ENCODE data around the gene ATOSA.

ATOSA gene

GRCh38 chr15:52683580-52683979, 4.4 kb upstream of the ATOSA start:
- no peak for DNase-seq (ENCODE audit: low read depth)

GRCh38 chr15:52682781-52683180, 3.6 kb upstream of the ATOSA start:
- DNase-seq (ENCODE audit: low read depth), result no peak

GRCh38 chr15:52682200-52682599, 3.0 kb upstream of the ATOSA start:
- no peak for DNase-seq (ENCODE audit: low read depth)

GRCh38 chr15:52681441-52681840, 2.3 kb upstream of the ATOSA start:
- no peak for DNase-seq (ENCODE audit: low read depth)

GRCh38 chr15:52680761-52681160, 1.6 kb upstream of the ATOSA start:
- no peak for DNase-seq (ENCODE audit: low read depth)

- DNase-seq (ENCODE audit: low read depth), result no peak
These were observed 828 bp upstream of the ATOSA start for GRCh38 chr15:52680041-52680391.

GRCh38 chr15:52678468-52679231, 538 bp downstream of the ATOSA start:
- peak; percentile 60 for DNase-seq (ENCODE audit: low read depth)

- peak; percentile 28 for DNase-seq (ENCODE audit: low read depth)
These were observed 1.4 kb downstream of the ATOSA start for GRCh38 chr15:52677593-52678467.

- DNase-seq (ENCODE audit: low read depth), result no peak
These were observed 4.4 kb downstream of the ATOSA start for GRCh38 chr15:52674831-52675230.

GRCh38 chr15:52673734-52674133, 5.5 kb downstream of the ATOSA start:
- no peak for DNase-seq (ENCODE audit: low read depth)

- DNase-seq (ENCODE audit: low read depth), result no peak
These were observed 5.9 kb downstream of the ATOSA start for GRCh38 chr15:52673312-52673711.

GRCh38 chr15:52672661-52673060, 6.5 kb downstream of the ATOSA start:
- DNase-seq (ENCODE audit: low read depth), result no peak

- DNase-seq (ENCODE audit: low read depth), result no peak
These were observed 9.1 kb downstream of the ATOSA start for GRCh38 chr15:52670087-52670486.

GRCh38 chr15:52668133-52668532, 11.1 kb downstream of the ATOSA start:
- no peak for DNase-seq (ENCODE audit: low read depth)

- DNase-seq (ENCODE audit: low read depth), result no peak
These were observed 11.6 kb downstream of the ATOSA start for GRCh38 chr15:52667597-52667996.

GRCh38 chr15:52663536-52664294, 15.5 kb downstream of the ATOSA start:
- DNase-seq (ENCODE audit: low read depth), result no peak

- no peak for DNase-seq (ENCODE audit: low read depth)
These were observed 17.3 kb downstream of the ATOSA start for GRCh38 chr15:52661909-52662308.

- no peak for DNase-seq (ENCODE audit: low read depth)
These were observed 19.0 kb downstream of the ATOSA start for GRCh38 chr15:52660192-52660591.

GRCh38 chr15:52658955-52659354, 20.2 kb downstream of the ATOSA start:
- DNase-seq (ENCODE audit: low read depth), result no peak

GRCh38 chr15:52657338-52657737, 21.9 kb downstream of the ATOSA start:
- DNase-seq (ENCODE audit: low read depth), result no peak

- DNase-seq (ENCODE audit: low read depth), result no peak
These were observed 22.8 kb downstream of the ATOSA start for GRCh38 chr15:52656412-52656811.

GRCh38 chr15:52653431-52653964, 25.7 kb downstream of the ATOSA start:
- DNase-seq (ENCODE audit: low read depth), result no peak

Data from activated T-helper 1 cell treated with Interleukin-2 at 50 U/mL for 16 hours (primary cell).